UCSD-AML1 (cell line): Measurements from ENCODE around the gene RPTOR.
"Not testable (repeated sequence)": the region's sequence is repeated elsewhere in the genome, so short reads cannot be mapped to it uniquely, and the experiment has no call there.

Experiments
- DNase-seq: peaks from one replicate; lab custom pipeline; 2025; ENCODE audit not compliant: unreplicated experiment; lab: John Stamatoyannopoulos, UW

The RPTOR gene

GRCh38 chr17:80803451-80804428 is 259.1 kb downstream of the RPTOR start:
- no peak for DNase-seq

- no peak for DNase-seq
Observed at GRCh38 chr17:80804466-80804865, 259.8 kb downstream of the RPTOR start.

GRCh38 chr17:80805032-80805751 is 260.6 kb downstream of the RPTOR start:
- DNase-seq, result no peak

GRCh38 chr17:80807014-80807413 is 262.4 kb downstream of the RPTOR start:
- DNase-seq, result no peak

- no peak for DNase-seq
Observed at GRCh38 chr17:80807882-80808281, 263.2 kb downstream of the RPTOR start.

GRCh38 chr17:80811181-80812105 is 266.8 kb downstream of the RPTOR start:
- no peak for DNase-seq

GRCh38 chr17:80812362-80813088 is 267.9 kb downstream of the RPTOR start:
- DNase-seq, result no peak

- DNase-seq, result no peak
Observed at GRCh38 chr17:80813318-80813717, 268.7 kb downstream of the RPTOR start.

GRCh38 chr17:80814491-80814890 is 269.9 kb downstream of the RPTOR start:
- DNase-seq, result no peak

GRCh38 chr17:80815151-80815681 is 270.6 kb downstream of the RPTOR start:
- no peak for DNase-seq

GRCh38 chr17:80815718-80816117 is 271.1 kb downstream of the RPTOR start:
- not testable (repeated sequence) for DNase-seq

- no peak for DNase-seq
Observed at GRCh38 chr17:80816241-80817103, 271.8 kb downstream of the RPTOR start.

GRCh38 chr17:80817321-80817845 is 272.7 kb downstream of the RPTOR start:
- DNase-seq, result no peak

GRCh38 chr17:80817861-80818260 is 273.2 kb downstream of the RPTOR start:
- DNase-seq, result no peak

- no peak for DNase-seq
Observed at GRCh38 chr17:80818871-80819270, 274.2 kb downstream of the RPTOR start.

- DNase-seq, result no peak
Observed at GRCh38 chr17:80819422-80820164, 275.0 kb downstream of the RPTOR start.

- no peak for DNase-seq
Observed at GRCh38 chr17:80820331-80820730, 275.7 kb downstream of the RPTOR start.

- no peak for DNase-seq
Observed at GRCh38 chr17:80821546-80821945, 276.9 kb downstream of the RPTOR start.
